NT2/D1 (cell line): ENCODE data around the gene NUBP2.

ENCODE experiments used
- YY1 ChIP-seq: IDR thresholded peaks from 2 replicates; pipeline ENCODE4 v1.6.1; 2011; ENCODE audit not compliant: insufficient read length, insufficient read depth
- ZNF274 ChIP-seq: IDR thresholded peaks from 2 replicates; pipeline ENCODE4 v1.6.1; 2011; ENCODE audit warnings: mild to moderate bottlenecking, low read depth, low read length

- TF ChIP-seq ZNF274 (no peak), YY1 (no peak)
Observed at GRCh38 chr16:1751946-1752345, 30.8 kb upstream of the NUBP2 start.
